NK-92 (cell line): ENCODE data around the gene RNPS1.

Source experiments
- DNase-seq: peaks from one replicate; lab custom pipeline; 2025; ENCODE audit not compliant: unreplicated experiment; lab: John Stamatoyannopoulos, UW

RNPS1 gene

DNA sequence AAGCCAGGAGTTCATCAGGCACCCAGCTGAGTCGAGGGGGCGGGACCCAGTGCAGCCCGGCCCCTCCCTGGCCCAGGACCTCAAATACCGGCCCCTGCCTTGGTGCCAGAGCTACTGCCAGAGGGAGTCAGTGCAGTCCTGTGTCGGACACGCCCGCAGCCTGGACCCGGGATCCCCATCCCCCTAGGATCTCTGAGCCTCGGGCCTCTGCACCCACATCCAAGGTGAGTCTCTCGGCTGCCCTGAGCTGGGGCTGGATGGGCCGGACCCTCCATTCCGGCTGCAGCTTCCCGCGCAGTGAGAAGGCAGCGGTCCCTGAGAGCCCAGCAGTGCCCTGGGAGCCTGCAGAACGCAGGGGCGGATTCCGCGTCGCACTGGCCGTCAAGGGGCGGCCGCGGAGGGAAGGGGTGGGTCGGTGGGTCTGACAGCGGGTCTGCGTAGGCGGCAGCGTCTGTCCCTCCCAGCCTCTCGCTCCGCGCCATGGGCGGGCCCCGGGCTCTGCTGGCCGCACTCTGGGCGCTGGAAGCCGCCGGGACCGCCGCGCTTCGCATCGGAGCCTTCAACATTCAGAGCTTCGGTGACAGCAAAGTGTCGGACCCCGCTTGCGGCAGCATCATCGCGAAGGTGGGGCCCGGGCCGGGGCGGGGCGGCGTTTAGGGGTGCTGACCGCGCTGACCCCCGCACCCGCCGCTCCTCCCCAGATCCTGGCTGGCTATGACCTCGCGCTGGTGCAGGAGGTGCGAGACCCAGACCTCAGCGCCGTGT lies 31.4 kb downstream of the RNPS1 start, which contains the start of gene DNASE1L2:
Gene DNASE1L2 (plus strand): TSS at position 108 of the 765 bp plus-strand sequence. CDS start 373 bp downstream, at position 481.
- no peak for DNase-seq

DNA sequence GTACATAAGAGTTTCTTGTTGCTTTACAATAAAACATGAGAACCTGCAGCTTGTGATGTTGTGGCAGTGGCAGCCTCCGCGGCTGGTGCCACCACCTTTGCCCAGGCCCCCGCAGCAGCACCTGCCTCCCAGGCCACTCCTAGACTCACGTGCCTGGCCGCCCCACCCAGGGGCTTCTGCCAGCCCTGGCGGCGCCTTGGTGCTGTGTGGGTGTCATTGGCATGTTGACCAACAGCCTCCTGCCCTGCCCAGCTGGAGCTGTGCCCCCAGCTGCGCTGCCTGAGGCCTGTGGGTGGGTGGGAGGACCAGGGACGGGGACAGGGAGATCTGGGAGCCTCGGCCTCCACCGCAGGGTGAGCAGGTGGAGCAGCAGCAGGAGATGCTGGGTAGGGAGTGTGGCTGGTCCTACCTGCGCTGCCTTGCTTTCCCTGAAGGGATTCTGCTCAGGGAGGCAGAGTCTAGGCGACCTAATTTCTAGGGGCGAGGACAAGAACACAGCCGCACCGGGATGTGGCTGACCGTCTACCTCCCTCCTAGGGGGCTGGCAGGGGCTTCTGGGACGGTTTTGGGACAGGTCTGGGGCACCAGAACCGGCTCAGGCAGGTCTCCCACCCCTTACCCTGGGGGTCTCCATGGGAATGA lies 32.1 kb downstream of the RNPS1 start:
- DNase-seq, result no peak

DNA sequence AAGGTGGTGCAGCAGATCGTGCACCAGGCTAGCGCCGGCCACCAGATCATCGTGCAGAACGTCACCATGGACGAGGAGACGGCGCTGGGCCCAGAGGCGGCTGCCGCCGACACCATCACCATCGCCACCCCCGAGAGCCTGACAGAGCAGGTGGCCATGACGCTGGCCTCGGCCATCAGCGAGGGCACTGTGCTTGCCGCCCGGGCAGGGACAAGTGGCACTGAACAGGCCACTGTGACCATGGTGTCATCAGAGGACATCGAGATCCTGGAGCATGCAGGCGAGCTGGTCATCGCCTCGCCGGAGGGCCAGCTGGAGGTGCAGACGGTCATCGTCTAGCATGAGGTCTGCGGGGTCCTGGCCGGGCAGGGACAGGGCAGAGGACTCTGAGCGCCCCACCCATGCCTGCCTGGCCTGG lies 32.7 kb downstream of the RNPS1 start:
- DNase-seq, result no peak

DNA sequence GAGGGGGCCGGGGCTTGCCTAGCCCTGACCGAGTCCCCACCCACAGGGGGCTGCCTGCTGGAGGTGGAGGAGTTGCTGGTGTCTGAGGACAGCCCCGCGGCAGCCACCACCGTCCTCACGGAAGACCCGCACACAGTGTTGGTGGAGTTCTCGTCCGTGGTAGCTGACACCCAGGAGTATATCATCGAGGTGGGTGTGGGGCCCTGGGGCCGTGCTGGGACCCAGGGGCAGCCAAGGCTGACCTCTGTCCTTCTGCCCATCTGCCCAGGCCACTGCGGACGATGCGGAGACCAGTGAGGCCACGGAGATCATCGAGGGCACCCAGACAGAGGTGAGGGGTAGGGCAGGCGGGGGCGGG lies 33.1 kb downstream of the RNPS1 start:
- DNase-seq, result no peak

DNA sequence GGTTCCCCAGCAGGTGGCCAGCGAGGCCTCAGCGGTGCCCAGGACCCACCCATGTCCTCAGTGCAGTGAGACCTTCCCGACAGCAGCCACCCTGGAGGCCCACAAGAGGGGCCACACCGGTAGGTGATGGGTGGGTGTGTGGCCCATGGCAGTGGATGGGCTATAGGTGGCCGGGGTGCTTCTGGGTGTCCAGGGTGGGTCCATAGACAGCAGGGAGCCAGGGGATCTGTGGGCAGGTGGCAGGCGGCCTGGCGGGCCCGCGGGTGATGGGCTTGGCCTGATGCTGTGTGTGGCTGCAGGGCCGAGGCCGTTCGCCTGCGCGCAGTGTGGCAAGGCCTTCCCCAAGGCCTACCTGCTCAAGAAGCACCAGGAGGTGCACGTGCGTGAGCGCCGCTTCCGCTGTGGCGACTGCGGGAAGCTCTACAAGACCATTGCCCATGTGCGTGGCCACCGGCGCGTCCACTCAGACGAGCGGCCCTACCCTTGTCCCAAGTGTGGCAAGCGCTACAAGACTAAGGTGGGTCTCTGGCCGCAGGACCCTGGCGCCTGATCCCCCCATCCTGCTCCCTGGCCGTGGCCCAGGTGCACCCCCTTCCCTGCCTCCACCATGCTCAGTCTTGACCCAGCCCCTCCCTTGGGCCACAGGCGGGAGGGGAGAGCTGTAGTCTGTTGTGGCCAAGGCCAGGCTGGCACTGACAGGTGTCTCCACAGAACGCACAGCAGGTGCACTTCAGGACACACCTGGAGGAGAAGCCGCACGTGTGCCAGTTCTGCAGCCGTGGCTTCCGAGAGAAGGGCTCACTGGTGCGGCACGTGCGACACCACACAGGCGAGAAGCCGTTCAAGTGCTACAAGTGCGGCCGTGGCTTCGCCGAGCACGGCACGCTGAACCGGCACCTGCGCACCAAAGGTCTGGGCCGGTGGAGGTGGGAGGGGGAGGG lies 33.8 kb downstream of the RNPS1 start:
- DNase-seq, result no peak

DNA sequence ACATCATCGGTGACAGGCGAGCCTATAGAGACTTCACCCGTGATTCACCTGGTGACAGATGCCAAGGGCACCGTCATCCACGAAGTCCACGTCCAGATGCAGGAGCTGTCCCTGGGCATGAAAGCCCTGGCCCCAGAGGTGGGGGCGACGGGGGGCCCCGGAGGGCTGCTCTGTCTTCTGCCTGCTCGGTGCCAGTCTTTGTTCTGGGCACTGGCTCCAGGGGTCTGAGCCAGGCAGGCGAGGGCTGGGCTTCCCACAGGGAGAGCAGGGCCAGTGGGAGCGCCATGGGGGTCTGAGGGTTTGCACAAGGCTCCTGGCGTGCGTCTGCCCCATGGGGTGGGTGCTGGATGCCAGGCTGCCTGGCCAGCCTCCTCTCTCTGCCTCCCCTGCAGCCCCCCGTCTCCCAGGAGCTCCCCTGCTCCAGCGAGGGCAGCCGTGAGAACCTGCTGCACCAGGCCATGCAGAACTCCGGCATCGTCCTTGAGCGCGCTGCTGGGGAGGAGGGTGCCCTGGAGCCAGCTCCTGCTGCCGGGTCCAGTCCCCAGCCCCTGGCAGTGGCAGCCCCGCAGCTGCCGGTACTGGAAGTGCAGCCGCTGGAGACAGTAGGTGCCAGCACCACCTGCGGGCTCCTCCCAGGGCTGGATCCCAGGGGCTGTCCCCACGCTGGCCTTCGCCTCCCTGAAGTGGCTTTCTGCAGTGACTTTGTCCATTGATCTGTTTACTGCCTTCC lies 34.7 kb downstream of the RNPS1 start:
- no peak for DNase-seq

DNA sequence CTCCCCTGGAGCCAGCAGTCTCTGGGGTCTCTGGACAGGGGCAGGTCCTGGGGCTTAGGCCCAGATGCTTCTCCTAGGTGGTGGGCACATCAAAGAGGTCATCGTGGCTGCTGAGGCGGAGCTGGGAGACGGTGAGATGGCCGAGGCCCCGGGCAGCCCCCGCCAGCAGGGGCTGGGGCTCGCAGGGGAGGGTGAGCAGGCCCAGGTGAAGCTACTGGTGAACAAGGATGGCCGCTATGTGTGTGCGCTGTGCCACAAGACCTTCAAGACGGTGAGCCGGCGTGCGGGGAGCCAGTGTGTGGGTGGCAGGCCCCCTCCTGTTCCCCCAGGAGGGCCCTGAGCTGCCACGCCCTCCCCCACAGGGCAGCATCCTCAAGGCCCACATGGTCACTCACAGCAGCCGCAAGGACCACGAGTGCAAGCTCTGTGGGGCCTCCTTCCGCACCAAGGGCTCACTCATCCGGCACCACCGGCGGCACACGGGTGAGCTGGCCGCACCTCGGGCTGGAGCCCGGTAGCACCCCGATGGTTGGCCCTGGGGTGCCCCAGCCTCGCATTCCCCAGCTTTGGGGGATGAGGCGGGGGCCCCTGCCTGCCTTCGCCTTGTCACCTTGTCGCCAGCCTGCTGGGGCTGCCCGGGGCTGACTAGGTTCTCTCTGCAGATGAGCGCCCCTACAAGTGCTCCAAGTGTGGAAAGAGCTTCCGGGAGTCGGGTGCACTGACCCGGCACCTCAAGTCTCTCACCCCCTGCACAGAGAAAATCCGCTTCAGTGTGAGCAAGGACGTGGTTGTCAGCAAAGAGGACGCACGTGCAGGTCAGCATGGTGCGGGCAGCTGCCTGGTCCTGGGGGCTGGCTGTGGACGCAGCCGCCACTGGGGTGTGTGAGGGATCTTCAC lies 35.6 kb downstream of the RNPS1 start:
- DNase-seq, result no peak

DNA sequence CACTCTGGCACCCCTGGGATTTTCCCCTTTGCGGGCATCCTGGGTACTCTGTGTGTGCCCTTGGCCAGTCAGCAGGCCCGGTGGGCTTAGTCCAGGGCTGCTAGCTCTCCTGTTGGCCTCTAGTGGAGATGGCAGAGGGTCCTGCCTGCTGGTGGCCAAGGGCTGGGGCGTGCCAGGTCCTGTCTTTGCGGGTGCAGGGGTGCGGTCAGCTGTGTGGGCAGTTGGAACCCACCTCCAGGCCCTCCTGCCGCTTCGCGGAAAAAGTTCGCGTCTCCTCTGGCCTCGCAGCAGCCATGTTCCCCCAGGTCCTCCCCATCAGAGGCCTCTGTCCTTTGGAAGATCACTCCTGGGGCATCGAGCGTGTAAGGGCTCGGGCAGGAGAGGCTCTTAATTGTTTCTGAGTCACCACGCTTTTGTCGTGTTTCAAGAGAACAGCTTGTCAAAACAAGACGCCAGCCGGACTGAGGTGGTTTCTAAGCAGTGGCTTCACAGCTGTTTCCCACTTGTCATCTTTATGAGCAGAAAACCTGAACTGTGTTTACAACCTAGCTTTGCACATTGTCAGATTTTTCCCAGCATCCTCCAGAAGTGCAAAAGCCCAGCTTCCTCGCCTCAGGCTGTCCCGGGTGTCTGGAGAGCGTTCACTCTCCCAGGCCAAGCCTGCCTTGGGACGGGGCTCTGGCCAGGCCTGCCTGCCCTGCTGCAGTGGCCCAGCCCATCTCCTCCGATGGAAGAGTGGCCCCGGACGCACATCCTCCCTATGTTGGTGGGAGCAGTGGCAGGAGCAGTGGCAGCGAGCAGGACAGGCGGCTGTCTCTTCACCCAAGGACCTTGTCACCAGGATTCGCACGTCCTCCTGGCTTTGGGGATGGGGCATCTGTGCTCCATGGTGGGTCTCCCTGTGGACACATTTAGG lies 36.7 kb downstream of the RNPS1 start:
- no peak for DNase-seq

DNA sequence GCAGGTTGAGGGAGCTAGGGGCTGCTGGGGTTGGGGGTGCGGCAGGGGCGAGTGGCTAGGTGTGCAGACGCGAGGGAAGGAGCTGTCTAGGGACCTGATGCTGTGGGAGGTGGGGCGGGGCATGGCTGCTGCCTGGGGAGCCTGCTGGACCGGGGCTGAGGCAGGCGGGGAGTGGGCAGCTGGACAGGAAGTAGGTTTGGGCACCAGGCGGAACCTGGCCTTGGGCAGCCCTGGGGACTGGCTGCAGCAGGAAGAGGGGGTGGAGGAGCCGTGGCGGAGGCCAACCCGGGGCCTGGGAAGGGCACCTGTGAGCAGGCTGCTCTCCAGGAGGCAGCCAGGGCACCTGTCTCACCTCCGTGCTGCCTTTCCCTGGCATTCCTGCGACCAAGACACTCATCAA lies 37.5 kb downstream of the RNPS1 start:
- DNase-seq, result no peak

DNA sequence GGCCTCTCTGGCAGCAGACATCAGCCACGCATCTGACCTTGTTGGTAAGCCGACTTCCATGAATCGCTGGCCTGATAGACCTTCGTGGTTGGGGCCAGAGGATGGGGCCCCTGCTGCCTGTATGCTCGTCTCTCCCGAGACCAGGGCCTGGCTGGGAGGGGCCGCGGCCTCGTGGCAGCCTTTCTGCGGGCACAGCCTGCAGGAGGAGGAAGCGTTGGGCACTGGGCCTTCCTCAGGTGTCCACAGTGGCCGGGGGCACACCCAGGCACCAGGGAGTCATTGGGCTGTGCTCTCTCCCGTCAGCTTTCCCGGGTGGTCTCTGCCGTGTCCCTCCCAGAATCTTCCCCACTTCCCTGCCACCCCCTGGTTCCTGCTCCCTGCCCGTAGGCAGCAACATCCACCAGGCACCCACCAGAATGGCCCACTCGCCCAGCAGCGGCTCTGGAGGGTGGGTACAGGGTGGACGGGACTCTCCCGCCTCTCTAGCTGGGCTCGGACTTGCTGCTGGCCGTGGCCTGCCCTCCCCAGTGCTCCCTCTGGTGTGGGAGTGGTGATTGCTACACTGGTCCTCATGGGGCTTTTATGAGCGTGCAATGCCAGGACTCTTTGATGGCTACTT lies 38.2 kb downstream of the RNPS1 start:
- no peak for DNase-seq

DNA sequence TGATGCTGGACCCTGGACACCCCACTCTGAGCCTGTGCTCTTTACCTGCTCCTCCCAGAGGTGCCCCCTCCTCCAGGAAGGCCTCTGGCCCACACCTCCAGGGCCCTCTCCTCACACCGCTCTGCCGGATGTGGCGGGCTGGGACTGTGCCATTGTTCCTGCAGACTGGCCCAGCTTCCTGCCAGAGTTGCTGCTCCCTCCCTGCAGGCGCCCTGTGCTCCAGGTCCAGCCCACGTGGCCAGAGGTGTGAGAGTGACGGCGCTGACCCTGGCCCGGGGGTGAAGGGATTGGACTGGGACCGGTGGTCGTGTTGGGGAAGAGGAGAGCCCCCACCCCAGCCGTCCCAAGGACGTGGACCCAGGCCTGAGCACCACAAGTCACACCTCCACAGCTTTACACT lies 38.8 kb downstream of the RNPS1 start:
- DNase-seq, result no peak

DNA sequence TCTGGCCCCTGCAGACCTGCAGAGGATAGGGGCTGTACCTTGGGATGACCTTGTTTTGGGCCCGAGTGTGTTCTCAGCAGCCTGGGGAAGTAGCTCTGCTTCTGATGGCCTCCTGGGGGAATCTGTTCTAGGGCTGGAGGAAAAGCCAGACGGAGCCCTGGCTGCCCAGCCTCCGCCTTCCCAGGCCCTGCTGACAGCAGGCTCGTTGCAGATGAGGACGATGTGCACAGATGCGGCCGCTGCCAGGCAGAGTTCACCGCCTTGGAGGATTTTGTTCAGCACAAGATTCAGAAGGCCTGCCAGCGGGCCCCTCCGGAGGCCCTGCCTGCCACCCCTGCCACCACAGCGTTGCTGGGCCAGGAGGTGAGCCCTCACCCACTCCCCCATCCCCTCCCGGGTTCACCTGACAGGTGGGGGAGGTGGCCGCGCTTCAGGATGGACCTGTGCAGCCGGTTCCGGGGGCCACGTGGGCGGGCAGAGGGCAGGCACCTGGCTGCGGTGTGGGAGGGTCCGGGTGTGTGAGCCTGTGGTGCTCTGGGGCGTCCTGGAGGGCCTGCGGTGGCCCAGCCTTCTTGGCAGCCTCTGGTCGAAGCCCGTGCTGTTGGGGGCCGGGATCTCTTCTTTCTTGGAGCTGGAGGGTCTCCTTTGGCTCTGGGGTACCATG lies 39.6 kb downstream of the RNPS1 start:
- DNase-seq, result no peak

DNA sequence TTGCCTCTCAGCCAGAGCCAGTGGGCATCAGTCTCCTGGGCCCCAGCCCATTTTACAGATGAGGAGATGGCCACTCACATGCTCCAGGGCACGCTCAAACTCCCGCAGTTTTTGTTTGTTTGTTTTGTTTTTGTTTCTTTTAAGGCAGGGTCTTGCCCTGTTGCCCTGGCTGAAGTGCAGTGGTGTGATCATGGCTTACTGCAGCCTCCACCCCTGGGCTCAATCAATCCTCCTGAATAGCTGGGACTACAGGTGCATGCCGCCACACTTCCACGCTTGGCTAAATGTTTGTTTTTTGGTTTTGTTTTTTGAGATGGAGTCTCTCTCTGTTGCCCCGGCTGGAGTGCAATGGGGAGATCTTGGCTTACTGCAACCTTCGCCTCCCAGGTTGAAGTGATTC lies 41.0 kb downstream of the RNPS1 start:
- DNase-seq, result no peak

DNA sequence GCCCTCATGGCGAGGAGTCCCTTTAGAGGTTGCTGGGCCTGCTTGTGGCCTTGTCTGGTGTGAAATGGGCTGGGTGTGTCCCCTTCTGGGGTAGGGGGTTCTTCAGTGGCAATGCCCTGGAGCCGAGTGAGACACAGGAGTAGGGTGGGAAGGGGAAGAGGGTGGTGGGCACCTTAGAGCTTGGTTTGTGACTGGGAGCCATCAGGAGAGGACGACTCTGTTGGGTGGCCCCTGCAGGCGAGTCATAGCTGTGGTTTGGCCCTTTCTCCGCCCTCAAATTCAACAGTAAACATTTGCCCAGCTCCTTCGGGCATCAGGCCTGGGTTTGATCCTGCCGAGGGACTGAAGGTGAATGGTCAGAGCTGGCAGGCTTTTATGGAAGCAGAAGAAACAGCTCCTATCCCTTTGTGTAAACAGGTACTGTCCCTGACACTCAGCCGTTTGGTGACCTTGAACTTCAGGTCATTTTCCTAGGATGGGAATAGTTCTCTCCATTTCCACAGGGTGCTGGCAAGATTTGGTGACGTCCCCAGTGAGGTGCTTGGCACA lies 41.6 kb downstream of the RNPS1 start:
- no peak for DNase-seq

DNA sequence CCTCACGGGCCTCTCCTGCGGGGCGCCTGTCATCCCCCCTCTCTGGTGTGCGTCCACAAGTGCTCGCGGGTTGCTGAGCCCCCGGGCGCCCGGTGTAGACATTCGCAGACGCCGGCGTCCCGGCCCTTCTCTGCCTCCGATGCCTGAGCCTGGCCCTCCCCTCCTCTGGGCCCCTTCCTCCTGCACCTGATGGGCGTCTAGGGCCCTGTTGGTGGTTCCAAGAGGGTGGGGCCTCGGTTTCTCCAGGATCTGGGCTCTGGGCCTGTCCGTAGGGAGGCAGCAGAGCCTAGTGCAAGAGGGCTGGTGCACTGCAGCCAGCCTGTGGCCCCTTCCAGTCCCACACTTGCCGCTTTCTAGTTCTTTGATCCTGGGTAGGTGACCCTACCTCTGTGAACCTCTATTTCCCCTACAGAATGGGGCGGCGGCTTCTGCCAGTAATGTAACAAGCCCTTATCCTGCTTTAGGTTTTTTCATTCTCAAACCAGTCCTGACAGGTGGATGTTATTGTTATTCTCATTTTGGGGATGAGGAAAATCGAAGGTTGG lies 43.9 kb downstream of the RNPS1 start:
- no peak for DNase-seq

DNA sequence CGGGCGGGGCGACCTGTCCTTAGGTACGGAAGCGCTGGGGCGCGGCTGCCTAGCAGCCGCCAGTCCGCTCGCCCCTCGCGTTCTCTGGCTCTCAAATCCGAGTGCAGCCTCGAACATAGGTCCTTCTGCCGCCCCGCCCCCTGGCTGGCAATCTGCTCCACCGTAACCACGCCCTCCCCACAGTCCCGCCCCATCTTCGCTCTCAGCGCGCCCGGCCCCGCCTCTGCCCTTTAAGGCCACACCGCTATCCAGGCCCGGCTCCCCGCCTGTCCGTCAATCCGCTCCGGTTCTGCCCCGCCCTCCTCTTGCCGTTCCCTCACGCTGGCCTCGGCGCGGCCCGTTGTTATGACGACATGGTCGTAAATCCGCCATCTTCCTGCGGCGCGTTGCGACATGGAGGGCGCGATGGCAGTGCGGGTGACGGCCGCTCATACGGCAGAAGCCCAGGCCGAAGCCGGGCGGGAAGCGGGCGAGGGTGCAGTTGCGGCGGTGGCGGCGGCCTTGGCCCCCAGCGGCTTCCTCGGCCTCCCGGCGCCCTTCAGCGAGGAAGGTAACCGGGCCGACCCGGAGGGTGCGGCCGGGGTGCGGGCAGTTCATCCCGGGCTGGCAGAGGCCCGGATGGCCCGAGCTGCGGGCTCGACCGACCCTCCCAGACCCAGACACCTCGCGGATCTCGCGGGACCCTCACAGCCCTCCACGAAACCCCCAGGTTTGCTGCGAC lies 44.5 kb downstream of the RNPS1 start, which contains the start of gene E4F1:
Gene E4F1 (plus strand): TSS at position 371 of the 721 bp plus-strand sequence. CDS start 23 bp downstream, at position 394.
- DNase-seq, result peak; percentile 89

DNA sequence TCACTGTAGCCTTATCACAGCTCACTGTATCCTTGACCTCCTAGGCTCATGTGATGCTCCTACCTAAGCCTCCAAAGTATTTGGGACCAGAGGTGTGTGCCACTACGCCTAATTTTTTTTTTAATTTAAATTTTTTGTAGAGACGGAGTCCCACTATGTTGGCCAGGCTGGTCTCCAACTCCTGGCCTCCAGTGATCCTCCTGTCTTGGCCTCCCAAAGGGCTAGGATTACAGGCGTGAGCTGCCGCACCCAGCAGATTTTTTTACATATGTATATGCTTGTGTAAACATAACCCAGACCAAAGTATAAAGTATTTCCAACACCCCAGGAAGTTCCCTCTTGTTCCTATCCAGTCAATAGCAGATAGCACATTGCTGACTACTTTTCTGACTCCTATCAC lies 51.6 kb downstream of the RNPS1 start:
- no peak for DNase-seq
